Iris pigment epithelial cell (primary cell): ENCODE results near the gene ABCB4.

ENCODE experiments used
- DNase-seq: peaks from one replicate; pipeline ENCODE4 v3.0.0-alpha.2; 2011; ENCODE audit warnings: low read depth

The ABCB4 gene

DNA sequence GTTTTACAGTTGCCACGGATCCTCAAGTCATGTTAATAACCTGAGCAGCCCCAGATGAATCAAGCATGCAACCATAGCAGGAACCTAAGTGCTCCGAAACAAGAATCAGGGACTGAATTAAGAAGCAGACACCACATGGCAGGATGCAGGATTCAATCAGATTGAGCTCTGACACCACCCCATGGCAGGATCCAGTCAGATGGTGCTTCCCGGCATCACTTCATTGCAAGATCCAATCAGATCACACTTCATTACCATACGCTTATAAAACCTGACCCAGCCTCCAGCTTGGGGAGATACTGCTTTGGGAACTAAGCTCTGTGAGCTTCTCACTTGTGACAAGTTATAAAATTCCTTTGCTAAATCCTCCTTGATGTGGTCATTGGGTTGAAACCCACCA, 55.3 kb downstream of the ABCB4 start:
- DNase-seq, result no peak

DNA sequence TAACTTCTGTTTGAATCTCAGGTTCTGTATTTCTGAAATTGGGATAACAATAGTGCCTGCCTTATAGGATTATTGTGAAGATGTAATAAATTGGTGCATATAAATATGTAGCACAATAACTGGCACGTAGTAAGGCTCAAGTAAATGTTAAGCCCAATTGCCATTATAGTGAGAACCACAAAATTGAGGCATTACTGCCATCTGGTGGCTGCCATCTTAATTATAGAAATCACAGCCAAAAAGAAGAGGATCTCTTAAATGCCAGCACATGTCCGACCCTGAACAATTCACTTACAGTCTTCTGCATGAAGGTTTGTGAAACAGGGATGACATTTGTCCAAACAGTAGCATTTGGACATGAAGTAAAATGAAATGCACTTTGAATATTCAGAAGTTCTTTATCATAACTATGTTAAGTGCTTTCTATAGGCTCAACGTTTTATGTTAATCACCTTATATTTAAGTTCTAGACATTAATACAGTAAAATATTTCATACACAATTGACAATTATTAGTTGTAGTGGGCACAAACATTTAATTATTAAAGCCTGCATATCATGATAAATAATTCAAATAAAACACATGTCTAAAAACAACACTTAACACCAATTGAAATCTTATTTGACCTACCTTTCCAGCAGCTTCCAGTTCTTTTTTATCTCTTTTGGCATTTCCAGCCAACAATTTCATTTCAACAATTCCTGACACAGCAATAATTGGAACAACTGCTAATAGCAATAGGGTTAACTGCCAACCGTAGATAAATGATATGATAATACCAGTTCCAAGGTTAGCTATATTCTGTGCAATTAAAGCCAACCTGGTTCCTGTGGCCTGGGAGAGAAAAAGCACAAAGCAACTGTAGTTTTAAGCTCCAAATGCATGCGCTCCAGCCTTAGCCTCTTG, 58.5 kb downstream of the ABCB4 start:
- peak; percentile 62 for DNase-seq

DNA sequence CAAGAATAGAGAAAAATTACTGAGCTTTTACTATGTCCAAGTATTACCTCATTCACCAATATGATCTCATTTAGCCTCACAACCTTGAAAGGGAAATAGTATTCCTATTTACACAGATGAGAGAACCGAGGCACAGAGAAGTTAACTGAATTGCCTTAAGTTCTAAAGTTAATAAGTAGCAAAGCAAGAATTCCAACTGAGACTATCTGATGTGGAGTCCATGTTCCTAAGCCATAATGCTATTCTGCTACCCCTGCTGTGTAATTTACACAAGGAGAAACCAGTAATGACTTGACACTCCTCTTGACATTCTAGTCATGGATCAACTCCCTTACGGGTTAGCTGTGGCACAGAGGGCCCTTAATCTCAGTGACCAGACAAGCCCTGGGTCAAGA, 60.7 kb downstream of the ABCB4 start:
- DNase-seq, result peak; percentile 55

DNA sequence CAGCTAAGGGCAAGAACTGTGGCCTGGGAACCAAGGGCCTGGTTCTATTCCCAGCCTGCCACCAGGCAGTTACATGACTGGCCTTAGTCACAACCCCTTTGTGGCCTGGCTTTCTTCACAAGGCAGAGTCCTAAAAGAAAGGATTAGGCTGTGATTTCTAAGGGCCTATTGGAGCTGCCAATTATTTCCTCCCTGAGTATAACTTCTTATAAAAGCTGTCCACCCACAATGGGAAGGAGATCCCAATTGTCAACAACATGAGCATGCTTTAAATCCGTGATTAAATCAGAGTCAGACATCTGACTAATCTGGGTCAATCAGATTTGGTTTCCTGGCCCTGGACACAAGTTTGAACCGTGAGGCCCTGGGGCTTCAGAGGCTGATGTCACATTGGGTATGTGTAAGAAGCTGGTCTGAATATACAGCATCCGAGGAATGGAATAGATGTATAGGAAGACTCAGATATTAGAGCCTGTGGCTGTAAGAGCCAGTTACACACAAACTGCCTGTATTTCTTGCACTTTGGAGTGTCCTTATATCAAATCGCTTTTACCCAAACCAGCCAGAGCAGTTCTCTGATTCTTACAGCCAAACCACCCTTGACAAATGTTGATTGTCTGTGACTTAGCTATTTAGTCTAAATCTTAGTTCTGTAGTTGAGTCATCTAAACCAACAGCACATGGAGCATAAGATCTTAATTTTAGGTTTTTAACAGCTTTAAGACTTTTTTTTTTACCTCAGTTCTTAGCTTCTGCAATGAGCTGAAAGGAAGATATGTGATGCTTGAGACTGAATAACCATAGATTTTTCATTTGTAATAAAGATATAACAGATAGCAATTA, 61.3 kb downstream of the ABCB4 start:
- peak; percentile 83 for DNase-seq

DNA sequence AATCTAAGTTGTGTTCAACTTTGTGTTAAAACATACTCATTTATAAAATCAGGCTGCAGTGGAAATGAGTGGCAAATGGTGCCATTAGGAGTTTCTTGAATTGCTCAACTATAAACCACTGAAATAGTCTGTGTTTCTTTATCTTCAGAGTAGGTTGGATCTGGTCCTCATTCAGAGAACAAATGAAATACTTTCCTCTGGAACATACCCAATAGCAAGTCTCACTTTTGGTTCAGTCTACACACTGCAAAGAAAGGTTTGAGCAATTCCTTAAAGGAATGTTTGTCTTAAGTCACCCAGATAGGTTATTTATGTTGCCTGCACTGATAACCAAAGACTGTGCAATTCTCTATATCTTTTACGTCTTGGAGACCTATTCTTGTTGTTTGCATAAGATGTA, 62.5 kb downstream of the ABCB4 start:
- peak; percentile 85 for DNase-seq

DNA sequence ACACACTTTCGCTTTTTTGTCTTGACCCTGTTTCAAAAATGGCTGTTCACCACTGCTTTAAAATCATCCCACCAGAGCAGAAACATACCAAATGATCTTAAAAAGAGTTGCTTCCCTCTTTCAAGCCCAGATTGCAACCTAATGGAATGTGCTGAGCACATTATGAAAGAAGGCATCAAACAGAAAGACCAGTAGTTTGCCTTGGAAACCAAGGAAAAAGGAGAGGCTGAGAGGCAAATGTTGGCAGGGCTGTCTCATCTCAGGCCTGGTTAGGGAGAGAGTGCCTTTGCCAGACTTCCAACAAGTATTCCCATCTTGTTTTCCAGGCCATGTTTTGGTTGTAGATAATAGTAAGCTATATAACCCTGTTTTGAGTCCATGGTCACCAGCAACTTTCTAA, 64.3 kb downstream of the ABCB4 start:
- DNase-seq, result no peak

DNA sequence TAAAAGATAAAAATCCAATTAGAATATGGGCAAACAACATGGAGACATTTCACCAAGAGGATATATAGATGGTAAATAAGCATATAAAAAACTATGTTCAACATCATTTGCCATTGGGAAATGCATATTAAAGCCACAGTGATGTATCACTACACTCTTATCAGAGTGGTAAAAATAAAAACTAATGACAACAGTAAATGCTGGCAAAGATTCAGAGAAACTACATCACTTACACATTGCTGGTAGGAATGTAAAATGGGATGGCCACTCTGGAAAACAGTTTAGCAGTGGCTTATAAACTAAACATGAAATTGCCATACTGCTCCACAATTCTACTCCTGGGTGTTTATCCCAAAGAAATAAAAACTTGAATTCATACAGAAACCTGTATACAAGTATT, 70.8 kb downstream of the ABCB4 start:
- DNase-seq, result peak; percentile 22

DNA sequence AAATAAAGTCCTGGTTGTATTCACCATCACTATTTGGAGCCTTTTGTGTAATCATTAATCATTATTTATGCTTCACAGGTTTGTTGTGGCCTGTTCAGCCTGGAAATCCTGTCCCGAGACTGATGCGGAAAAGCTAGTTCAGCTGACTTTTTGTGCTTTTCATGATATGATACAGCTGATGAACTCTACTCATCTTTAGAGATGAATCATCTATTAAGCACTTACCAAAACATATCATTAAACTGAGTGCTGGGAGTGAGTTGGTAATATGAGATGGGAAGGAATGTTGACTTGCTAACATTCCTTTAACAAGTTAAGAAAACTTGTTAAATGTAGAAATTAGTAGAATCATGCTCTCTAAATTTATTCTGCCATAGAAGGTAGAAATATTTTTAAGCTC, 77.0 kb downstream of the ABCB4 start:
- DNase-seq, result peak; percentile 88

DNA sequence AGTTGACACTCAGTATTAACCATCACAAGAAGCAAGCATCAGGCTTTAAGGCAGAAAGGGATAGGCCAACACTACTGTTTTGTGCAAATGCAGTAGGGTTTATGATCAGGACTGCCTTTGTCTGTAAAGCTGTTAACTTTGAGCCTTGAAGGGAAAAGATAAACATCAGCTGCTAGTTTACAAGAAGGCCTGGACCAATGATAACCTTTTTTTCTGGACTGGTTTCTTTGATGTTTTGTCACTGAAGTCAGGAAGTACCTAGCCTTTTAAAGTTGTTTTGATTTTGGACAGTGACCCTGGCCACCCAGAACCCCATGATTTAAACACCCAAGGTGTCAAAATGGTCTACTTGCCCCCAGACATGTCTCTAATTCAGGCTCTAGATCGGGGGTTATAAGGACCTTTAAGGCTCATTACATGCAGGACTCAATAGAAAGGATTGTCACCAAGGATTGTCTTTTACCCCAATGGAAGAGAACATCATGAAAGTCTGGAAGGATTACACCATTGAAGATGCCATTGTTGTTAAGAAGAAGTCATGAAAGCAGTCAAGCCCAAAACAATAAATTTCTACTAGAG, 79.9 kb downstream of the ABCB4 start:
- DNase-seq, result no peak

DNA sequence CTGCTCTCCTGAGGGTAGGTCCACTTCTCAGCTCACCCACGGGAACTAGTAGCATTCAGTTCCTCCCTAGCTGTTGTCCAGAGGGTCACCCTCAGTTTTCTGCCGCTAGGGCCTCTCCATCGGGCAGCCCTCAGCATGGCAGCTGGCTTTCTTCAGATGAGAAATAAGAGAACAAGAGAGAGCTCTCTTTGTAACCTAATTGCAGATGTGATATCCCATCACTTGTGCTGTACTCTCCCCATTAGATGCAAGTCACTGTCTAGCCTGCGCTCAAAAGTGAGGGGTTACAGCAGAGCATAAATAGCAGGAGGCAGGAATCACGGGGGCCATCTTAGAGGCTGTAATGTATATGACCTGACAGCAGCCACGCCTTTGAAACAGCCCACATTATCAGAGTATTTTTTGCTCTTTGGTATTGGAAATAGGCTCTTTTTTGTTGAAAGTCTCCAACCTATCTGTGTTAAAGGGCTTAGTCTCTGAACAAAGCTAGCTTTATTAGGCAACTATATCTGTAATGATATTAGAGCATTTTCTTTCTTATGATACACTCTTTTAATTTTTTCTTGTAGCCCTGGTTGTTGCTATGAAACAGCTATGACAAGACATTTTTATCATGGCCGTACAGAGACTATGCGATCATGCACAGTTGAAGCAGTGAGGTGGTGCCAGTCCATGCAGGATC, 84.3 kb downstream of the ABCB4 start:
- no peak for DNase-seq

DNA sequence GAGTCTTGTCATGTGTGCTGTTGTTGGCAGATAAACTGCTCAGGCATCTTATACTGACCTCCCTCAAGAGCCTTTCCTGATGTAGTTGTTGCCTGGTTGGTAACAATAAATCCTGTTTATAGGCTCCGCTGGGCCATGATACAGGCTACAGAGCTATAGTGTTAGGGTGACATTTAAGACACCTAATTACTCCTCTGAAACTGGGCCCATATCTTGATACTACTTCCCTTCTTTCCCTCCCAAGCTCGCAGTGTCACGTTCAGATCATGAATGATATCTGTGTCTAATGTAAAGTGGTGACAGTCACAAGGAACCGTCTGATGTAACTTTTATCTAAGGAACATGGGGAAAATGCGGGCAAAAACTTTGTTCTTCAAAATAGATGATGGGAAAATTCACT, 94.6 kb downstream of the ABCB4 start:
- DNase-seq, result no peak

DNA sequence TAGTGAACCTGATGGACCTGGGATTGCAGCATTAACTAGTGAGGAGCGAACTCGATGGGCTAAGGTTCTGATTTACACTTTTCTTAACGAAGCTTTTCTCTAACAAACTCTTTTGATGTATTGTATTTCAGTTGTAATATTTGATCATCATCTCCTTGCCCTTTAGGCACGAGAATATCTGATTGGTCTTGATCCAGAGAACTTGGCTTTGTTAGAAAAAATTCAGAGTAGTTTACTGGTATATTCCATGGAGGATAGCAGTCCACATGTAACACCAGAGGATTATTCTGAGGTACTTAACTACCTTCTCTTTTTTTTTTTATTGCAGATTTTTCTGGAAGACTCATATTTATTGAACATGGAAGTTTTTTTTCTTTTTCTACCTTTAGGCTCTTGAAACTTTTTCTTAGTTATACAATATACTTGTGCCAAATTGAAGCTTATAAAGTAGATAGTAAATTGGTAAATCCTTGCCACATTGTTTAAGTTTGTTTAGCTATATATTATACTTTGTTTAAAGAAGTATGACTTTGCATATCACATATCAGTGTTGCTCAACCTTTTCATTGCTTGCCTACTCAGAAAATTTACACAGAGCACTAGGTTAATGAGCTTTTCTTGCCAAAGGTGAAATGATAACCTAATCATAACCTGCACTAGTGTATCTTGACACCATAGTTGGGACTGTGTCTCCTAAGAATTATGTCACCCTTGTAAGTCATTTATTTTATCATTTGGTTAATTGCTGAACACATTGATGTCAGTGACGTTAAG, 99.6 kb downstream of the ABCB4 start:
- DNase-seq, result peak; percentile 21

DNA sequence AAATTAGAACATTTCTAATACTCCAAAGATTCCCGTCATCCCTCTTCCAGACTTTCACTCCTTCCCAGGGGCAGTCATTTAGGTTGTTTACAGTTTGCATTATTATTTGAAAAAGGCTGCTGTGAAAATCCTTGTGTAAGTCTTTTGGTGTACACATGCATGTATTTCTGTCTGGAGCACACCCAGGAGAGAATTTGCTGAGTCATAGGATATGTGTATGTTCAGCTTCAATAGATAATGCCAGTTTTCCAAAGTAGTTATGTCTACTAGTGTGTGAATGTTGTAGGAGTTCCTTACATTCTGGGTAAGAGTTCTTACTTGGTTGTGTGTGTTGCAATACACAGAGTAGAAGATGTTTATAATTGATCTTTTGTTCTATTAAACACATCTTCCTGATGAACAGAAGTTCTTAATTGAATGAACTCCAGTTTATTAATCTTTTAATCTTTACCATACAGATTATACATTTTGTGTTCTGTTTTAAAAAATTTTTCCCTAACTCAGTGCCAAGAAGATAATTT, 104.8 kb downstream of the ABCB4 start:
- DNase-seq, result peak; percentile 78

DNA sequence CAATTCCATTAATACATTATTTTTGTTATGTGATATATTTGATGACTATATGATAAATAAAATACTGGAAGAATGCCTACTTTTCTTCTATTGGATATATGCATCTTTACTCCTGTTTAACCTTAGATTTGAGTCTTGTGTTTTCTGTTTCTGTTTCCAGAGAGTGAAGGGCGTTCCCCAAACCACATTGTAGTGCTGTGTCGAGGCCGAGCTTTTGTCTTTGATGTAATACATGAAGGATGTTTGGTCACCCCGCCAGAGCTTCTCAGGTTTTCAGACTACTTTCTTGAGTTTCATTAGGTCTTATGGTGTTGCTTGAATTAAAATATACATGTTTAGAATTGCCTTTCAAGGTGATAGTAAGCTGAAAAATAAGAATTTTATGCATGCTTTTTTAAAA, 106.3 kb downstream of the ABCB4 start:
- DNase-seq, result no peak

DNA sequence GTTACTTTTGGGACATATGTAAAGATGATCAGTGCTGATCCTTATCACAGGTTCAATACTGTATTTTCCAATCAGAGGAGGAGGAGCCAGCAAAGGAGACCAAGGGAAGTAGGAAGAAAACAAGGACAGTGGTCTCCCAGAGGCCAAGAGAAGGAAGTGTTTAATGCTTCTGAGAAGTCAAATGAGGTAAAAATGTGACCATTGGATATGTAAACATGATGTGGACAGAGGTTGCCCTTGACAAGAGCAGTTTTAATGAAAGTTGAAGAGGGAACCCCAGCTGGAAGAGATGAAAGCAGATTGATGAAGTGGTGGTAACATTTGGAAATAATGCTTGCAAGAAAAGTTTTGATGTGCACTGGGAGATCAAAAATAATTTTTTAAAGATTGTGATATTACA, 111.2 kb downstream of the ABCB4 start:
- no peak for DNase-seq

DNA sequence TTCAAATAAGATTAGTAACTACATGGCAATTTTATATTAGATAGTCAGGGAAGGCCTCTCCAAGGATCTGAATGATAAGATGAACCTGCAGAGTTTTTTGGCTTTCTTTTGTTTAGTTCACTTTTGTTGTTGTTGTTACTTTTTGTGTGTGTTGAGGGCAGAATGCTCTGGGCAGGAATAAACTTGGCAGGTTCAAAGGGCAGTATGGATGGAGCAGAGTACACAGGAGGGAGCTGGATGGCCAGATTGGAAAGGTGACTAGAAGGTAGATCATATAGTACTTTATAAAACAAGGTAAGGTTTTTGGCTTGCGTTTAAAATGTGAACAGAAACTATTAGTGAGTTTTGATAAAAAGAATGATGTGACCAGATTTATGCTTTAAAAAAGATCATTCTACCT, 112.1 kb downstream of the ABCB4 start:
- DNase-seq, result no peak

DNA sequence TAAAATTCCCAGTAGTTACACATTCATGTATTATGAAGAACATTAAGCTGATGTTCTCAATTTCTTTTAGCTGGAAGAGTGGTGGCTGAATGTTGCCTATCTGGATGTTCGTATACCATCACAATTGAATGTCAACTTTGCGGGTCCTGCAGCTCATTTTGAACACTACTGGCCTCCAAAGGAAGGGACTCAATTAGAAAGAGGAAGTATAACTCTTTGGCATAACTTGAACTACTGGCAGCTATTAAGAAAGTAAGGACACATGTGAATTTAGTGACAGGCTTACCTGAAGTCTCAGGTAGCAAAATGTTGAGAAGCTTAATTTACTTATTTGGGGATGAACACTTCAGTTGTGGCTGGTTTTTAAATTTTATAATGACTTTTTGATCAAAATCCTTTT, 114.2 kb downstream of the ABCB4 start:
- no peak for DNase-seq

DNA sequence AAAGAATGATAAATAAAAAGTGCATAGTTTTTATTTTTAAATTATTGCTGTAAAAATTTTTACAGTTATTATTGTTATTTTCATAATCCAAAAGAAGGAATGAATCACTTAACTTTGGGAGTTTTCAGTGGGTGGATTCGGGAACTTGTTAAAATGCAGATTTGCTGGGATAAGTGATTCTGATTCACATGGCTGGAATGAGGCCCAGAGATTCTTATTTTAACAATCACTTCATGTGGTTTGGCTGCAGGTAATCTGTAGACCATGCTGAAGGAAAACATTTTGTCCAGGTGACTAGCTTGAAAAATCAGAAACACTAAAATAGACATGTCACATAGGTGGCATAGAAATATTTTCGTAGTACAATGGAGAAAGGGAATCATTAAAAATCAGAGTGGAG, 116.1 kb downstream of the ABCB4 start:
- DNase-seq, result peak; percentile 57

DNA sequence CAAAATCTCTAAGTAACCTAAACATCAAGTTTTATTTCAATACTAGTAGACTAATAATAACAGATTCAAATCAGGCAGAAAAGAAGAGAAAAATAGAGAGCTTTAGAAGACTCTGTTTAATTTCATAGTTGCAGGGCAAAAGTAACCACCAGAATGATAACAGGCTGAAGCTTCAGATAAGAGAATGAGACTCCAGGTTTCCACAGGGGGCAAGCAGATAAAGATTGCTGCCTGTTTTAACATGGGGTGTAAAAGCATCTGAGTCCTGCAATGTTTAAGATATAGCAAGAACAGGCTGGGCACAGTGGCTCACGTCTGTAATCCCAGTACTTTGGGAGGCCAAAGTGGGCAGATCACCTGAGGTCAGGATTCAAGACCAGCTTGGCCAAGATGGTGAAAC, 119.0 kb downstream of the ABCB4 start:
- DNase-seq, result no peak

DNA sequence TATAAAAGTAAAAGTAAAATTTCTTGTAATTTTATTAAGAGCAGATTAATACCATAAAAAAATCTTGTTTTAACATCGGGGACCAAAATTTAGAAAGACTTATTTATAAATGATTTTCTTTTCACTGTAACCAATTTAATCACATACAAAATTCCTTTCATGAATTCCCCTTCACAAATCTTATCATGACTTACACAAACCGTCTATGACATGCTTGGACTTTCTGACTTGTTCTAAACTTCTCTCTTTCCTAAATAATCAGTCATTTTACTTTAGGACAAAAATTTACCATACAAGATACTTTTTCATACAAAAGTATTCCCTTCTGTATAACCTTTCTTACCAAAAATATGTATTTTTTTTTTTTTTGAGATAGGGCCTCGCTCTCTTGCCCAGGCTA, 120.7 kb downstream of the ABCB4 start:
- no peak for DNase-seq
